Liver (tissue), 3 donors: ENCODE data around the gene IQCE.

Source experiments
- CTCF ChIP-seq: fragments of 150-350 bp; IDR thresholded peaks from 2 replicates; pipeline ENCODE4 v1.5.1; 2017; ENCODE audit warnings: improper control_type of control experiment, low read depth, low read length; ENCODE audit not compliant: missing input control
- EGR1 ChIP-seq, 2 donors: IDR thresholded peaks; 2 replicates each; pipeline ENCODE4 v1.6.1; 2016 to 2018; ENCODE audit warnings: antibody characterized with exemption in 2 of 2, low read depth in 2 of 2
- HNF4A ChIP-seq, 2 donors: conservative IDR thresholded peaks; 2 replicates each; pipeline ENCODE4 v1.6.1; 2016; ENCODE audit warnings: antibody characterized with exemption in 2 of 2, mild to moderate bottlenecking in 2 of 2
- JUND ChIP-seq, 2 donors: IDR thresholded peaks; 2 replicates each; pipeline ENCODE4 v1.6.1; 2016; ENCODE audit warnings: antibody characterized with exemption in 2 of 2
- MAX ChIP-seq: IDR thresholded peaks from 2 replicates; pipeline ENCODE4 v1.6.1; 2016; ENCODE audit warnings: antibody characterized with exemption
- RAD21 ChIP-seq, 2 donors: IDR thresholded peaks; 2 replicates each; pipeline ENCODE4 v1.6.1; 2016; ENCODE audit warnings: antibody characterized with exemption in 2 of 2, mild to moderate bottlenecking in 2 of 2
- RXRA ChIP-seq, 2 donors: IDR thresholded peaks; 2 replicates each; pipeline ENCODE4 v1.6.1; 2017 to 2018; ENCODE audit warnings: antibody characterized with exemption in 2 of 2, mild to moderate bottlenecking in 1 of 2
- SP1 ChIP-seq: IDR thresholded peaks from 2 replicates; pipeline ENCODE4 v1.6.1; 2018; ENCODE audit warnings: antibody characterized with exemption, mild to moderate bottlenecking
- TAF1 ChIP-seq: conservative IDR thresholded peaks from 2 replicates; pipeline ENCODE4 v1.6.1; 2016; ENCODE audit warnings: antibody characterized with exemption, mild to moderate bottlenecking
- YY1 ChIP-seq: IDR thresholded peaks from 2 replicates; pipeline ENCODE4 v1.6.1; 2016; ENCODE audit warnings: antibody characterized with exemption, mild to moderate bottlenecking
- TF ChIP-seq, protein P1 (sequence below): IDR thresholded peaks from 2 replicates; pipeline ENCODE4 v1.6.1; 2016; ENCODE audit warnings: antibody characterized with exemption
- TF ChIP-seq, protein P2 (sequence below): IDR thresholded peaks from 2 replicates; pipeline ENCODE4 v1.6.1; 2016; ENCODE audit warnings: antibody characterized with exemption, mild to moderate bottlenecking
- TF ChIP-seq, protein P3 (sequence below): IDR thresholded peaks from 2 replicates; pipeline ENCODE4 v1.6.1; 2016; ENCODE audit warnings: antibody characterized with exemption
- donor health status: healthy.
- donor health status: healthy.

- no peak for TF ChIP-seq RAD21 (IDR thresholded peaks at IDR 0.05)
- TF ChIP-seq CTCF = no peak
- TF ChIP-seq YY1 = no peak
- TF ChIP-seq TAF1 = no peak
- TF ChIP-seq, protein P1, sequence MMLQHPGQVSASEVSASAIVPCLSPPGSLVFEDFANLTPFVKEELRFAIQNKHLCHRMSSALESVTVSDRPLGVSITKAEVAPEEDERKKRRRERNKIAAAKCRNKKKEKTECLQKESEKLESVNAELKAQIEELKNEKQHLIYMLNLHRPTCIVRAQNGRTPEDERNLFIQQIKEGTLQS = no peak
- TF ChIP-seq, protein P2, sequence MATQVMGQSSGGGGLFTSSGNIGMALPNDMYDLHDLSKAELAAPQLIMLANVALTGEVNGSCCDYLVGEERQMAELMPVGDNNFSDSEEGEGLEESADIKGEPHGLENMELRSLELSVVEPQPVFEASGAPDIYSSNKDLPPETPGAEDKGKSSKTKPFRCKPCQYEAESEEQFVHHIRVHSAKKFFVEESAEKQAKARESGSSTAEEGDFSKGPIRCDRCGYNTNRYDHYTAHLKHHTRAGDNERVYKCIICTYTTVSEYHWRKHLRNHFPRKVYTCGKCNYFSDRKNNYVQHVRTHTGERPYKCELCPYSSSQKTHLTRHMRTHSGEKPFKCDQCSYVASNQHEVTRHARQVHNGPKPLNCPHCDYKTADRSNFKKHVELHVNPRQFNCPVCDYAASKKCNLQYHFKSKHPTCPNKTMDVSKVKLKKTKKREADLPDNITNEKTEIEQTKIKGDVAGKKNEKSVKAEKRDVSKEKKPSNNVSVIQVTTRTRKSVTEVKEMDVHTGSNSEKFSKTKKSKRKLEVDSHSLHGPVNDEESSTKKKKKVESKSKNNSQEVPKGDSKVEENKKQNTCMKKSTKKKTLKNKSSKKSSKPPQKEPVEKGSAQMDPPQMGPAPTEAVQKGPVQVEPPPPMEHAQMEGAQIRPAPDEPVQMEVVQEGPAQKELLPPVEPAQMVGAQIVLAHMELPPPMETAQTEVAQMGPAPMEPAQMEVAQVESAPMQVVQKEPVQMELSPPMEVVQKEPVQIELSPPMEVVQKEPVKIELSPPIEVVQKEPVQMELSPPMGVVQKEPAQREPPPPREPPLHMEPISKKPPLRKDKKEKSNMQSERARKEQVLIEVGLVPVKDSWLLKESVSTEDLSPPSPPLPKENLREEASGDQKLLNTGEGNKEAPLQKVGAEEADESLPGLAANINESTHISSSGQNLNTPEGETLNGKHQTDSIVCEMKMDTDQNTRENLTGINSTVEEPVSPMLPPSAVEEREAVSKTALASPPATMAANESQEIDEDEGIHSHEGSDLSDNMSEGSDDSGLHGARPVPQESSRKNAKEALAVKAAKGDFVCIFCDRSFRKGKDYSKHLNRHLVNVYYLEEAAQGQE = no peak
- no peak for TF ChIP-seq EGR1 (IDR thresholded peaks at IDR 0.05; ENCODE audit: low read depth in 2 of 2)
- TF ChIP-seq MAX = no peak
- no peak for TF ChIP-seq SP1
- TF ChIP-seq, protein P3, sequence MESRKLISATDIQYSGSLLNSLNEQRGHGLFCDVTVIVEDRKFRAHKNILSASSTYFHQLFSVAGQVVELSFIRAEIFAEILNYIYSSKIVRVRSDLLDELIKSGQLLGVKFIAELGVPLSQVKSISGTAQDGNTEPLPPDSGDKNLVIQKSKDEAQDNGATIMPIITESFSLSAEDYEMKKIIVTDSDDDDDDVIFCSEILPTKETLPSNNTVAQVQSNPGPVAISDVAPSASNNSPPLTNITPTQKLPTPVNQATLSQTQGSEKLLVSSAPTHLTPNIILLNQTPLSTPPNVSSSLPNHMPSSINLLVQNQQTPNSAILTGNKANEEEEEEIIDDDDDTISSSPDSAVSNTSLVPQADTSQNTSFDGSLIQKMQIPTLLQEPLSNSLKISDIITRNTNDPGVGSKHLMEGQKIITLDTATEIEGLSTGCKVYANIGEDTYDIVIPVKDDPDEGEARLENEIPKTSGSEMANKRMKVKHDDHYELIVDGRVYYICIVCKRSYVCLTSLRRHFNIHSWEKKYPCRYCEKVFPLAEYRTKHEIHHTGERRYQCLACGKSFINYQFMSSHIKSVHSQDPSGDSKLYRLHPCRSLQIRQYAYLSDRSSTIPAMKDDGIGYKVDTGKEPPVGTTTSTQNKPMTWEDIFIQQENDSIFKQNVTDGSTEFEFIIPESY = no peak
- no peak for TF ChIP-seq HNF4A (conservative IDR thresholded peaks at IDR 0.05)
- TF ChIP-seq JUND (IDR thresholded peaks at IDR 0.05) = no peak
- TF ChIP-seq RXRA (IDR thresholded peaks at IDR 0.05) = no peak
Measured at GRCh38 chr7:2517678-2518507, 40.9 kb upstream of the IQCE start.
